SU-DHL-6 (cell line): ENCODE data around the gene BCL2L13.
"Not testable (repeated sequence)": the region's sequence is repeated elsewhere in the genome, so short reads cannot be mapped to it uniquely, and the experiment has no call there.

Experiments
- H2AFZ ChIP-seq: fragments of 200-600 bp; sonication (generic); 2 replicates; pipeline ENCODE4 v1.6.1; 2014; ENCODE audit warnings: low read depth, mild to moderate bottlenecking, moderate library complexity, mixed read lengths, antibody characterized with exemption, low read length; ENCODE audit not compliant: severe bottlenecking
- H3F3A ChIP-seq: fragments of 200-600 bp; shearing (Covaris generic); 2 replicates; pipeline ENCODE4 v1.6.0; 2016; ENCODE audit warnings: antibody characterized with exemption, mild to moderate bottlenecking; ENCODE audit not compliant: insufficient read depth
- H3K27ac ChIP-seq: fragments of 200-600 bp; sonication (generic); 2 replicates; pipeline ENCODE4 v1.5.1; 2016; ENCODE audit warnings: low read depth, mild to moderate bottlenecking, low read length, moderate library complexity, mixed read lengths
- H3K27me3 ChIP-seq: fragments of 200-600 bp; sonication (generic), shearing (Covaris generic); 2 replicates; pipeline ENCODE4 v1.6.0; 2014; ENCODE audit warnings: mild to moderate bottlenecking, low read length
- H3K36me3 ChIP-seq: fragments of 200-600 bp; sonication (generic); 2 replicates; pipeline ENCODE4 v1.6.1; 2014; ENCODE audit warnings: mild to moderate bottlenecking, low read length, mixed read lengths
- H3K4me2 ChIP-seq: fragments of 300-600, 200-600 bp; shearing (Covaris generic), sonication (generic); 2 replicates; pipeline ENCODE4 v1.6.0; 2014; ENCODE audit warnings: low read length, low read depth, mild to moderate bottlenecking; ENCODE audit not compliant: poor library complexity, severe bottlenecking
- H3K4me3 ChIP-seq: fragments of 200-600 bp; sonication (generic); 2 replicates; pipeline ENCODE4 v1.5.1; 2014; ENCODE audit warnings: antibody characterized with exemption, low read length, mild to moderate bottlenecking, mixed read lengths; ENCODE audit not compliant: insufficient read depth, poor library complexity, severe bottlenecking
- H3K79me2 ChIP-seq: fragments of 200-600 bp; sonication (generic); 2 replicates; pipeline ENCODE4 v1.6.1; 2014; ENCODE audit warnings: mild to moderate bottlenecking, low read length, moderate library complexity; ENCODE audit not compliant: insufficient read depth
- H3K9ac ChIP-seq: fragments of 200-600 bp; sonication (generic); 2 replicates; pipeline ENCODE4 v1.7.0; 2014; ENCODE audit warnings: mild to moderate bottlenecking, low read length
- H3K9me2 ChIP-seq: fragments of 200-600 bp; sonication (generic); replicated peaks from 2 replicates; pipeline ENCODE4 v1.6.1; 2014; ENCODE audit warnings: low read length; ENCODE audit not compliant: insufficient read depth
- H3K9me3 ChIP-seq: fragments of 200-600 bp; sonication (generic); 2 replicates; pipeline ENCODE4 v1.6.1; 2014; ENCODE audit warnings: low read length, mixed read lengths; ENCODE audit not compliant: insufficient read depth
- H4K20me1 ChIP-seq: fragments of 200-600 bp; sonication (generic); 2 replicates; pipeline ENCODE4 v1.6.1; 2014; ENCODE audit warnings: low read depth, mild to moderate bottlenecking, antibody characterized with exemption, low read length, moderate library complexity, mixed read lengths
- EZH2phosphoT487 ChIP-seq: fragments of 200-600 bp; sonication (generic), shearing (Covaris generic); conservative IDR thresholded peaks from 2 replicates; pipeline ENCODE4 v1.6.1; 2018; ENCODE audit warnings: mild to moderate bottlenecking, antibody characterized with exemption, low read length, moderate library complexity, mixed read lengths
- TF ChIP-seq, protein P1 (sequence below): fragments of 200-600 bp; sonication (generic); IDR thresholded peaks from one replicate; pipeline ENCODE4 v1.5.1; 2017; ENCODE audit warnings: antibody characterized with exemption, mild to moderate bottlenecking, low read length, moderate library complexity; ENCODE audit not compliant: insufficient read depth, poor library complexity, severe bottlenecking

Gene BCL2L13

DNA sequence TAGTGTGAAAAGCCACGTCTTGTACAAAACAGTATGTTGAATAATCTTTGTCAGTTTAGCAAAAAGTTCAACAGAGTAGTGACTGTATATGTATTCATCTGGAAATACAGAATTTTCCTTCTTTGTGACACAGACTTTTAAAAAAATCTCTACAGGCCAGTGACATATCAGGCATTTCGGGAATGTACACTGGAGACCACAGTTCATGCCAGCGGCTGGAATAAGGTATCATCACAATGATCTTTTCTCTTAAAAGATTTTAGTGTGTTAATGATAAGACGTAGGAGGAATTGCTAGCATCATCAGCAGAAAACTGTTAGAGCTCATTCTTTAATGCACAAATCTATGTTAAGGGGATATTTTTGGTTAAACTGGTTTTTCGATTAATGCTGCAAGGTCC lies 57.4 kb downstream of the BCL2L13 start:
- no peaks in the 10 kb centered on the region for H3K9me2 ChIP-seq
- H4K20me1 ChIP-seq = no peaks in the 10 kb centered on the region
- no peaks in the 10 kb centered on the region for H3F3A ChIP-seq
- H3K36me3 ChIP-seq = no peaks in the 10 kb centered on the region
- H2AFZ ChIP-seq = no peak overlapping the region
- no peak overlapping the region for H3K27ac ChIP-seq
- H3K9me3 ChIP-seq = no peaks in the 10 kb centered on the region
- no peak overlapping the region for H3K4me3 ChIP-seq
- no peaks in the 10 kb centered on the region for H3K27me3 ChIP-seq
- no peak overlapping the region for H3K9ac ChIP-seq
- H3K4me2 ChIP-seq = no peak overlapping the region
- TF ChIP-seq, protein P1, sequence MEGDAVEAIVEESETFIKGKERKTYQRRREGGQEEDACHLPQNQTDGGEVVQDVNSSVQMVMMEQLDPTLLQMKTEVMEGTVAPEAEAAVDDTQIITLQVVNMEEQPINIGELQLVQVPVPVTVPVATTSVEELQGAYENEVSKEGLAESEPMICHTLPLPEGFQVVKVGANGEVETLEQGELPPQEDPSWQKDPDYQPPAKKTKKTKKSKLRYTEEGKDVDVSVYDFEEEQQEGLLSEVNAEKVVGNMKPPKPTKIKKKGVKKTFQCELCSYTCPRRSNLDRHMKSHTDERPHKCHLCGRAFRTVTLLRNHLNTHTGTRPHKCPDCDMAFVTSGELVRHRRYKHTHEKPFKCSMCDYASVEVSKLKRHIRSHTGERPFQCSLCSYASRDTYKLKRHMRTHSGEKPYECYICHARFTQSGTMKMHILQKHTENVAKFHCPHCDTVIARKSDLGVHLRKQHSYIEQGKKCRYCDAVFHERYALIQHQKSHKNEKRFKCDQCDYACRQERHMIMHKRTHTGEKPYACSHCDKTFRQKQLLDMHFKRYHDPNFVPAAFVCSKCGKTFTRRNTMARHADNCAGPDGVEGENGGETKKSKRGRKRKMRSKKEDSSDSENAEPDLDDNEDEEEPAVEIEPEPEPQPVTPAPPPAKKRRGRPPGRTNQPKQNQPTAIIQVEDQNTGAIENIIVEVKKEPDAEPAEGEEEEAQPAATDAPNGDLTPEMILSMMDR = no peak
- no peak for TF ChIP-seq EZH2phosphoT487
- no peaks in the 10 kb centered on the region for H3K79me2 ChIP-seq

DNA sequence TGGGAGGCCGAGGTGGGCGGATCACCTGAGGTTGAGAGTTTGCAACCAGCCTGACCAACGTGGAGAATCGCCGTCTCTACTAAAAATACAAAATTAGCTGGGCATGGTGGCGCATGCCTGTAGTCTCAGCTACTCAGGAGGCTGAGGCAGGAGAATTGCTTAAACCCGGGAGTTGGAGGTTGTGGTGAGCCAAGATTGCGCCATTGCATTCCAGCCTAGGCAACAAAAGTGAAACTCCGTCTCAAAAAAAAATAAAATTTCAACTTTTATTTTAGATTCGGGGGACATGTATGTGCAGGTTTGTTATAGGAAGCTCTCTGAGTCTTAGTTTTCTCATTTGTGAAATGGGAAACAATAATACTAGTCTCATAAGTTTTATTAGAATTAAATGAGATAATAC lies 58.6 kb downstream of the BCL2L13 start:
- not testable (repeated sequence) for H3K27ac ChIP-seq, H3K9ac ChIP-seq, H2AFZ ChIP-seq, H3K9me3 ChIP-seq, H3K4me3 ChIP-seq, H3K9me2 ChIP-seq, H4K20me1 ChIP-seq, H3K4me2 ChIP-seq, H3K79me2 ChIP-seq, H3K27me3 ChIP-seq, H3F3A ChIP-seq, H3K36me3 ChIP-seq

DNA sequence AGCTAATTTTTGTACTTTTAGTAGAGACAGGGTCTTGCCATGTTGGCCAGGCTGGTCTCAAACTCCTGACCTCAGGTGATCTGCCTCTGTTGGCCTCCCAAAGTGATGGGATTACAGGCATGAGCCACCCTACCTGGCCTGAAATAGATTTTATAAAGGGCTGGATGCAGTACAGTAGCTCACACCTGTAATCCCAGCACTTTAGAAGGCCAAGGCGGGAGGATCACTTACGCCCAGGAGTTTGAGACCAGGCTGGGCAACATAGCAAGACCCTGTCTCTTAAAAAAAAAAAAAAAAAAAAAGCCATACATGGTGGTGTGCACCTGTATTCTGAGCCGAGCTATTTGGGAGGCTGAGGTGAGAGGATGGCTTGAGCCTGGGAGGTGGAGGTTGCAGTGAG lies 59.7 kb downstream of the BCL2L13 start:
- H3K4me3 ChIP-seq, H4K20me1 ChIP-seq, H3K9me2 ChIP-seq, H3K9ac ChIP-seq, H3K79me2 ChIP-seq, H3K27ac ChIP-seq, H3K36me3 ChIP-seq, H2AFZ ChIP-seq, H3K27me3 ChIP-seq, H3K9me3 ChIP-seq, H3F3A ChIP-seq, H3K4me2 ChIP-seq: not testable (repeated sequence)

- H3K27ac ChIP-seq = no peak overlapping the region
- H3K9me3 ChIP-seq = no peaks in the 10 kb centered on the region
- H3K4me2 ChIP-seq = no peak overlapping the region
- no peaks in the 10 kb centered on the region for H4K20me1 ChIP-seq
- H3K27me3 ChIP-seq = no peaks in the 10 kb centered on the region
- no peaks in the 10 kb centered on the region for H3K9me2 ChIP-seq
- H3K9ac ChIP-seq = no peak overlapping the region
- H2AFZ ChIP-seq = no peak overlapping the region
- H3F3A ChIP-seq = no peaks in the 10 kb centered on the region
- no peak overlapping the region for H3K4me3 ChIP-seq
- TF ChIP-seq EZH2phosphoT487 = no peak
- no peaks in the 10 kb centered on the region for H3K36me3 ChIP-seq
- H3K79me2 ChIP-seq = no peaks in the 10 kb centered on the region
Measured at GRCh38 chr22:17698948-17699347, 60.4 kb downstream of the BCL2L13 start.

- TF ChIP-seq, protein P1 = no peak
- TF ChIP-seq EZH2phosphoT487 = no peak
- Histone ChIP-seq H3K9ac (no peak overlapping the region), H3K27ac (no peak overlapping the region), H3F3A (no peaks in the 10 kb centered on the region), H4K20me1 (no peaks in the 10 kb centered on the region), H3K36me3 (no peaks in the 10 kb centered on the region), H3K4me3 (no peak overlapping the region), H3K27me3 (no peaks in the 10 kb centered on the region), H3K79me2 (no peaks in the 10 kb centered on the region), H3K4me2 (no peak overlapping the region), H3K9me3 (no peaks in the 10 kb centered on the region), H2AFZ (no peak overlapping the region), H3K9me2 (no peaks in the 10 kb centered on the region)
Measured at GRCh38 chr22:17699696-17700340, 61.3 kb downstream of the BCL2L13 start.
